Fibroblast of skin of right quadriceps (primary cell): ENCODE results near the gene MAP3K4.
"Not testable (repeated sequence)": the region's sequence is repeated elsewhere in the genome, so short reads cannot be mapped to it uniquely, and the experiment has no call there.

Experiments used
- DNase-seq: peaks from one replicate; pipeline ENCODE4 v3.0.0-alpha.2; 2013

Gene MAP3K4

DNA sequence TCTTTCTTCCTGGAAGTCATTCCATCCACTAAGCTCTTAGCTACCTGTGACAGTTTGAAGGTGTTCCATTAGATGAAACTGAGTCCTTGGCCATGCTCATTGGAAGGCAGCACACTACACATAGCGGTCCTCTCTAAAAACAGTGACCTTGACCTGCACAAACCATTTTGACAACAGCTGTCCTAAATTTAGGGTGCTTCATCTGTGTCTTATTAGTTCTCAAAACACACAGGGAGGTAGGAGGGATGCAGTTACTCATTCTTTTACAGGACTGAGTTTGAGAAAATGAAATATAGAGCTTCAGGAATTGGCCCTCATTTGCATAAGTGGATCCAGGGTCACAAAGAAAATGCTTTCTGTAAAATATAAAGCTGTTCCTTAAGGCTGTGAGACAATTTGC is 20.4 kb upstream of the MAP3K4 start:
- DNase-seq = peak; percentile 31

DNA sequence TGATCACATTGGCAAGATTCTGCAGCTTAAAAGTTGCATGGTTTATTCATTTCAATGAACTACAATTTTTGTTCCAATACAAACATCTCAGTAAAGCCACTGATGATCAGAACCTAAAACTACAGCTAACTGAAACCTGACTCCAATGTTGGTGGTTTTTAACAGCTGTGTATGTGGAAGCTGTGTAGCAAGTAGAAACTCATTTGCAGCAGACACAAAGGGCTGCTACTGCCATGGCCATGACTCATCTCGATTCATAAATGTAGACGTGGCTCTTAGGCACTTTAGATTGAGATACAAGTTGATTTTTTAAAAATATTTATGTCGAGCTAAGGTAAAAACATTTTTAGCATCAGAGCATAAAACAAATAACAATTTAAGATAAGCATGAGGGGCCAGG is 19.5 kb upstream of the MAP3K4 start:
- peak; percentile 95 for DNase-seq

DNA sequence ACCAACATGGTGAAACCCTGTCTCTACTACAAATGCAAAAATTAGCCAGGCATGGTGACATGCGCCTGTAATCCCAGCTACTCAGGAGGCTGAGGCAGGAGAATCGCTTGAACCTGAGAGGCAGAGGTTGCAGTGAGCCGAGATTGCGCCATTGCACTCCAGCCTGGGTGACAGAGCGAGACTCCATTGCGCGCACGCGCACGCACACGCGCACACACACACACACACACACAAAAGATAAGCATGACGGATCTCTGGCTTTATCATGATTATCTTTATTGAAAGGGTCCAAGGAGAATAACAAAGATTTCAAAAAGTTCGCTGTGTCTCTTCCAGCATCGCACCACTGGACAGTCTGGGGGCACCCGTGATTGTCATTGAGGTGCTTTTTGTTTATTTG is 19.0 kb upstream of the MAP3K4 start:
- not testable (repeated sequence) for DNase-seq

DNA sequence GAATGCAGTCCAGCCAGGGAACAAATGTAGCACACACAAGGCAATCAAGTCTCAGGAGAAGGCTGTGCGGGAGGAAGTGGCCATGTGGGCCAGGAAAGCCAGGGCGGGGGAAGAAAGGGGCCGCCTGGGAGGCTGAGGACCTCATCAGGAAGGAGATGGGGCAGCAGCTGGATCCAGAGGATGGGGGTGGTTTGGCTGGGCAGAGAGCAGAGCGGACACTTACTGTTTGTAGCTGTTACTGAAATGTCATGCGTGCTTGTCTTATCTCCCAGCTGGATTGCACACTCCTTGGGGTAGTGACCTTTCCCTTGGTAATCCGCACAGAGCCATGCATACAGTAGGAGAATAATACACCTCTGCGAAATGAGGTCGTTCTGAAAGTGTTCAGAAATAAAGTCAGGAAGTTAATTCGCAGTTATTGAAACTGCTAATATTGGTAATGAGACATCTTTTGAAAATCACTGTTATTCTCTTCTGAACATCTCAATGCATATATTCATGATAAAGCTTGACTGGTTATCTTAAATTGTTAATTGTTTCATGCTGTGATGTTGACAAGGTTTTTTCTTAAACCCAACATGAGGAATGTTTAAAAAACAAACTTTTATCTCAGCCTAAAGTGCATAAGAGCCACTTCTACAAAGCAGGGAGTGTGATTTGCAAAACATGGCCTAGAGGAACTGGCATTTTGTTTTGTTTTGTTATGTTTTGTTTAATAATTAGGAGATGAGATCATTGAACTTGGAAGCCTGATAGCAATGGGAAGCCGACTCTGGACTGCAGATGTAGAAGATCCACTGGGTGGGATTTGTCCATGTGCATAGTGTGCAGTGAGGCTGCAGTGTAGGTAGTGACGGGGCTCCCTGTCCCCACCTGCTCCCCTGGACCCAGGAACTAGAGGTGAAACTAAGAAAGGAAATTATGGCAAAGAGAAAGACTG is 18.0 kb upstream of the MAP3K4 start:
- peak; percentile 58 for DNase-seq

DNA sequence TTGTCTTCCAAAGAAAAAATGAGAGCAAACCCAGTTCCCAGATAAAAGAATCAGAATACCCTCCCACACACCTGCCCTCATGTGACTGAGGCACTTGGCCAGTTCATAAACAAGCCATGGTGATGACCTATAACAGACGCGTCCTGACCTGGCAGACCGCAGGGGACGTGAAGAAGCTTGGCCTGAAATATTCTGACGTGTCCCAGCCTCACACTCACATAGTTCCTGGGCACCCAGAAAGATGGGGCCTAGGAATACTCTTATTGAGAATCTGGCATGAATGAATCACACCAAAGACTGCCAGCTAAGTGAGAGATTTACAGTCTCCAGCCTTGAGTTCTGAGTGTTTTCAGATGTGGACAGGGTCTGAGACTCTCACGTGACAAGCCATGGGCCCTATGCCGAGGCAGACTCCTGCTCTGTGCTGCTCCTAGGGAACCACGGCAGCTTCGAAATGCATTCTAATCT is 17.2 kb upstream of the MAP3K4 start:
- peak; percentile 99 for DNase-seq

DNA sequence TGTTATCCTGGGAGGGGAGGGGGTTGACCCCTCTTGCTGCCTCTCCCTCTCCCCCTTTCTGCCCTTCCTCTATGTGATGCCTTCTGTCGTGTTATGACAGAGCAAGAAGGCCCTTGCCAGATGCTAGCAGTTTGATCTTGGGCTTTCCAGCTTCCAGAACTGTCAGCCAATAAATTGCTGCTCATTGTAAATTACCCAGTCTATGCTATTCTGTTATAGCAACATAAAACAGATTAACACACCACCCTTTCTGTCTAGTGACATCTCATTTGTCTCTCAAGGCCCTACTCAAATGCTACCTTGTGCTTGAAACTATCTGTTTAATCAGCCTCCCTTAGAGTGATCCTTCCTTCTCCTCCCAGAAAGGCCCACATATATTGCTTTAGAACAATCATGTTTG is 16.4 kb upstream of the MAP3K4 start:
- peak; percentile 19 for DNase-seq

DNA sequence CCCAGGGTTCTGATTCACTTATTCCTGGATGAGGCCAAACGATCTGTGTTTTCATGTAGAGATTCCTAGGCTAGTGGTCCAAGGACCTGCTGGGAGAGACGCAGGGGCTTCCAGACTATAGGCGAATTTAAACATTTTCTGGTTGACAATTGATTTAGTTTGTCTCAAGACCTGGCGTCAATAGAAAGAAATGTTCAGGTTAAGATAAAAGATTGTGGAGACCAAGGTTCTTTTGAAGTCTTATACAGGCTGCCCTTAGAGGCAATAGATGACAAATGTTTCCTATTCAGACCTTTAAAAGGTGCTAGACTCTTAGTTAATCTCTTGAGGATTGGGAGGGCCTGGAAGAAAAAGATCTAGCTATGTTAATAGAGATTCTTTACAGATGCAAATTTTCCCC is 15.6 kb upstream of the MAP3K4 start:
- not testable (repeated sequence) for DNase-seq

DNA sequence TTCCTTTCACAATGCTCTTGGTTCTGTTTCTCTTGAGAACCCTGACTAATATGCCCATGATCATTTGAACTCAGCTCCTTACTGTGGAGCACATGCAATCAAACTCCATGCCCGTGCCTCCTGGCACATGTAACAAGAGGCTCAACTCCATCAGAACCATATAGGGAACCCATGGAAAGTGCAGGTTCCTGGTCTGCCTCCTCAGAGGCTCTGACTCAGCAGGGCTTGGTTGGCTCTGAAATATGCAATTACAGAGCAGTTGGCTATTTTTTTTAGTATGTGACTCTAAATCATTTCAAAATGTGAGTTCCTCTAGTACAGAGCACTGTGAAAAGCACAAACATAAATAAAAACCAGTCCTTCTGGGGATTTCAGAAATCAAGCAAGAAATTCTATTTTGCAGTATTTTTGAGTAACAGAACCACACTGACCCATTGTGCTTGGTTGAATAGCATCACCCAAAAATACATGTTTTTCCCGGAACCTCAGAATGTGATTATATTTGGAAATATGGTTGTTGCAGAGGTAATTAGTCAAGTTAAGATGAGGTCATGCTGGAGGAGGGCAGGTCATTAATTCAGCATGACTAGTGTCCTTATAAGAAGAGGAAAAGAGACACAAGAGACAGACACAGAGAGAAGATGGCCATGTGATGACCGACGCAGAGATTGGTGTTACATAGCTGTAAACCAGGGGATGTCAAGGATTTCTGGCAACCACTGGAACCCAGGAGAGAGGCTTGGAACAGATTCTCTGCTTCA is 13.2 kb upstream of the MAP3K4 start:
- peak; percentile 83 for DNase-seq

DNA sequence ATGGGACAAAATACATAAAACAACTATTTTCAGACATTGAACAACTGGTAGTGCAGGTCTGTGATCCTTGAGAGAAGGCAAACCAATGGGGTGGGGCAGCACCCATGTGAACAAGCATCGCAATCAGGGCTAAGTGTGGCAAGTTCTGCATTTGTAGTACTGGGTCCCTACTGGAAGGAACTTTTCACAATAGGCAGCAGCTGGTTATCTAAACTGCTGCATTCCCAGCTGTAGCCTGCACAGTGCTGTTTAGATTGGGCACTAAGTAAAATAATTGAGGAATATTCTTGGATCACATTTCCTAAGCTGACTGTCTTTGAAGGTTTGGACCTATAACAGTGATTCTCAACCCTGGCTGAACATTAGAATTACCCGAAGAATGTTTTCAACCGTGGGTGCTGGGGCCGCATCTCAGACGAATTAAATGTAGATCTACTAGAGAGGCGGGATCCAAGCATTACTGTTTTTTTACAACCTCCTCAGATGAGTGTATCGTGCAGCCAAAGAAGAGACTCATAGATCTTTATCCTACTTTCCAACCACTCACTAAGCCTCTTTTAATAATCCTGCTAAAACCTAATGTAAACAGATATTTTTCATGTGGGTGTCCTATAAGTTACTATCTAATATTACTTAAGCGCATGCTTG is 12.4 kb upstream of the MAP3K4 start:
- peak; percentile 16 for DNase-seq

DNA sequence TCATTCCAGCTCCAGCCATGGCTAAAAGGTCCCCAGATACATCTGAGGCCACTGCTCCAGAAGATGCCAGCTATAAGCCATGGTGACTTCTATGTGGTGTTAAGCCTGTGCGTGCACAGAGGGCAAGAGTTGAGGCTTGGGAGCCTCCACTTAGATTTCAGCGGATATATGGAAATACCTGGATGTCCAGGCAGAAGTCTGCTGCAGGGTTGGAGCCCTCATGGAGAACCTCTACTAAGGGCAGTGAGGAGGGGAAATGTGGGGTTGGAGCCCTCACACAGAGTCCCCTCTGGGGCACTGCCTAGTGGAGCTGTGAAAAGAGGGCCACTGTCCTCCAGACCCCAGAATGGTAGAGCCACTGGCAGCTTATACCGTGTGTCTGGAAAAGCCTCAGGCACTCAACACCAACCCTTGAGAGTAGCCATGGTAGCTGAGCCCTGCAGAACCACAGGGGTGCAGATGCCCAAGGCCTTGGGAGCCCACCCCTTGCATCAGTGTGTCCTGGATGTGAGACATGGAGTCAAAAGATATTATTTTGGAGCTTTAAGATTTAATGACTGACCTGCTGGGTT is 8.1 kb upstream of the MAP3K4 start:
- DNase-seq = not testable (repeated sequence)

DNA sequence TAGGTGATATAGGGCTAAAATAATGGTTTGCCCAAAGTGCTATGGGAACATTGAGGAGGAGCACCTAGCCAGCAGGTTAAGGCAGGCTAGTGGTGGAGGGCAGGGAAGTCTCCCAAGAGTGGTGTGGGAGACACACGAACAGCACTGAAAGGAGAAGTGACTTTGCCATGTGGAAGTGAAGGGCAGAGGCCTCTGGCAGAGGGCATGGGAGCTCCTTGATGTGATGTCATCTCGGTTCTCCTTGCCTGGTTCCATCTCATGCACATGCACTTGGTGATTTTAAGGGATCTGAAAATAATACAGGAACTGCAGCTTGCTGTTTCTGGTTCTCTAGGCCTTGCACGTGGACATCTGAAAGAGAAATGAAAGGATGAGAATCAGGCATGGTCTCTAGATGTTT is 4.7 kb upstream of the MAP3K4 start:
- no peak for DNase-seq

DNA sequence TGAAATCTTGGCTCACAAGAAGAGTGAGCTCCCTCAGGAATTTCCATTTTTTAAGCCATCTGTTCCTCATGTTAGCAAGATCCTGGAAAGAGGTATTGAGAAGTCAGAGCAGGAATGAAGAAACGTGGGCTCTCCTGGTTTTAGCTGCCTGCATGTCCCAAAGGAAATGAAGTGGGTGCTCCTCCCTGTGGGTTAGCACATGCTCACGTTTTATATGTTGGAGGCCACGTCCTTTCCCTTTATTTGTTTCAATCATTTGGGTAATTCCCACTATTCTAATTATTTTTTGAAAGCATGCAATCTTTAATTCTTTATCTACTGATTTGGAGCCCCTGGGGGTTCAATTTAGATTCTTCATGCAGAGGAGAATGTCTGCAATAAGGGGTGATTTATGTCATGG is 4.3 kb upstream of the MAP3K4 start:
- no peak for DNase-seq

DNA sequence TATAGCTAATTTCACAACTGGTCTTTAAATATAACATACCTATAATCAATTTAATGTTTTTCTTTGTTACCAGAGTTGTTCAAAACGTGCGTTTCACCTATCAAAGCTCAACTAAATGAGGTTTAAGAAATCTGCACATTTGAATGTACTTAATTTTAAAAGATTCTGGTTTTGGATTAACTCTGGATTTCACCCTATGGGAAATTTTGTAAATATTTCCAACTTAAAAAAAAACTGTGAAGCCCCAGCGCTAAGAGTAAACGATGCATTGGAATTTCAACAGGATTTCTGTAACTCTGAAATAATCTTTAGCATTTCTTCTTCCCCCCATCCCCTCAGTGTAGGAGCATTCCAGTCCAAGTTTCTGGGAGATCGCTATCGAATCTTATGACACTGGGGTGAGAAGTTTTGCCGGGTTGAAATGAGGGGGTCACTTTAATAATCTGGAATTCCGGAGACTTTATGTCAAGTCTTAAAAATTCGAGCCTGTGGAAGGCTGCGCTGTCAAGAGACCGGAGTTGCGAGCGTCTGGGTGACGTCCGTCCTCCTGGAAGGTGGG is 643 bp upstream of the MAP3K4 start:
- DNase-seq = no peak

DNA sequence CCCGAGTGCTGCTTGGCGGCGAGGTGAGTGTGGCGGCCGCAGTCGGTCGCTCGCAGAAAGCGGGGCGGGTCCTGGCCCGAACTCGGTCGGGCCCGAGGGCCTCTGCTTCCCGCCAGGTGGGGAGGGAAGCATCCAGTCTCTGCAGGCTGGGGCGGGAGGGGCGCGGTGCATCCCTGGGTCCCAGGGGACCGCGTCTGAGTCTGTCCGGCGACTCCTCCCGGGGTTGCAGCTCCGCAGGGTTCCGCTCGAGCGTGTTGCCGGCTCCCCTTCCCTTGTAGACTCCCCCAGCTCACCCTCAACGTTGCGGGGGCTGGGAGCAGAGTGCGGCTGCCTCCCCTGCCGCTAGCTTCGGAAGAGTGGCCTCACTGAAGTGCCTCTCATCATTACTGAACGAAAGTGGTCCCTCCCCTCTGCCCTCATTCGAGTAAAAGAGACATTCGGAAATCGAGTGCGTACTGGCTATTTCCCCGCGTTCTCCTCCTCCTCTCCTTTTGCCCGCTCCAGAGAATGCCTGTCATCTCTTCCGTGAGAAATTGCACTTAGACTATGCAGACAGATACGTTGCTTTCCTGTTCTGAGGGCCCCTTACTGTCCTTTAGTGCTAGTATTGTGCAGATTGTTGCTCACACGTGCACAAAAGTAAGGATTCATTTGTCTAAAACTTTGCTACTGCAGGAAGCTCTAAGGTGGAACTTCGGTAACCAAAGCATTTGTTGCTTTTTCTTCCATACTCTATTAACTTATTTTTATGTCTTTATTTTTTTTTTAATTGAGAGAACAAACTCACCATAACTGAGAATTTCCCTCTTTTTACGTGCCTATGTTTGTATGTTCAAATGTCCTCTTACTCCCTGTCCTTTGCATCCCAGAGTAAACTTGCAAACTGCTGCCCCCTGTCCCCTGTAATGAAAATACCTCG is 751 bp downstream of the MAP3K4 start:
- peak; percentile 72 for DNase-seq

DNA sequence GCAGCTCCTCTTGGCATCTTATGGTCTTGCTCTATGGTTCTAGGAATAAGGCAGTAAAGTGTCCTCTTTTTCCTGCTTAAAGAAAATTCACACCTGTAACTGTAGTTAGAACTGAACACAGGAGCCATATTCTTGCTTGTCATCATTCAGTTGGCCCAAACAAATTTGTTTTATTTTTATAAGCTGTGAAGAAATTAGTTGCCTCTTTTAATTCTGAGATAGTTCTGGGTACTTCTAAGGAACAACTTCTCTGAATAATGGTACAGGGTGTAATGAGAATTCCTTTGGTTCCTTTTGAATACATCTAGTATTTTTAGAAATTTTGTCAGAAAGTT is 1.4 kb downstream of the MAP3K4 start:
- DNase-seq = no peak

DNA sequence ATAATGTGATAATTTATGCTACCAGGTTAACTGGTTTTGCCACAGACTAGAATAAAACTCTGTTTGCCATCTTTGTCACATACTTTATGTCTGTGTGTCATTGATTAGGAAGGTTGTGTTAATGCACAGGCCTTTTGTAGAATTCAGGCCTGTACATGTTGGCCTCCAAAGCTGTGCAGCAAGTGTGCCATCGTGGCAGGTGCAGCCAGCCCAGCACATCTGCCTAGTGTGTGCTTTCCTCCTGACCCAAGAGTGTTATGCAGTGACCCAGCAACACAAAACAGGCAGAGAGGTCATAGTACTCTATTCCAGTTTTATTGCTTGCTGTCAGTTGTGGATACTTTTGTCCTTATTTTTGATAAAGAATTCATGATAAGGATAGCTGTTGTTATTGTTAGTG is 3.7 kb downstream of the MAP3K4 start:
- no peak for DNase-seq

DNA sequence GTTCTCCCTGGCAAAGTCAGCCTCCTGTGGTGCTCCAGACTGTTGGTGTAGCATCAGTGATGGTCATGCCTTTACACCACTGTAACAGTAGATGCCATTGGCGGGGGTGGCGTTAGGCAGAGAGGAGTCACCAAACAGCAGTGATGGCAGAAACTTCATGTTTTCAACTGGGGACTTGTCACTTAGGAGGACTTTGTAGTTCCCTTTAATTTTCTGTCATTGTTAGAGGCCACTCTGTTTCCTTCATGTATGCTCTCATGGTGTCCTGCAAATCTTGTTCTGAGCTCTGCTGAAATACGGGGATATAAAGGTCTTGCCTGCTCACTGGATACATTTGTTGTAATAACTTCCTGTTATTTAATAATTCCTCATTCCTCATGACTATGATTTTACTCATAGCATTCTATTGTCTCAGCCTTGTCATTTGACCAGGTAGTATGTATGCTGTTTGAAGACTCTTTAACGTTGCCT is 4.6 kb downstream of the MAP3K4 start:
- DNase-seq = no peak

DNA sequence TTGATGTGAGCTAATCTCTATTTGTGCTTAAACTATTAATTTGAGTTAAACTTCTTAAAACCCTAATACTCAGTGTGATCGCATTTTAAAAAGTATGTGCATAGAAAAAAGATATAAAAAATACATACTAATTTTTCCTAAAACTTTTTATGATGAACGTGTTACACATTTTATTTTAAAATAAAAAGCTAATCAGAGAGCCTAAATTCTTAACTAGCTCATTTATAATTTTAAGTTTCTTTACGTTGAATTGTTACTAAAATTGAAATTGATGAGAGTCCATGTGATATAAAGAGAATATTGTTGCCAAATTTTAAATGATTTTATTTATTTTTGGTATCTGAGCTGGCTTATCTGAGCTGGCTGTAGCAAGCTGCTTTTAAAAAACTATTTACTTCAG is 6.6 kb downstream of the MAP3K4 start:
- no peak for DNase-seq

DNA sequence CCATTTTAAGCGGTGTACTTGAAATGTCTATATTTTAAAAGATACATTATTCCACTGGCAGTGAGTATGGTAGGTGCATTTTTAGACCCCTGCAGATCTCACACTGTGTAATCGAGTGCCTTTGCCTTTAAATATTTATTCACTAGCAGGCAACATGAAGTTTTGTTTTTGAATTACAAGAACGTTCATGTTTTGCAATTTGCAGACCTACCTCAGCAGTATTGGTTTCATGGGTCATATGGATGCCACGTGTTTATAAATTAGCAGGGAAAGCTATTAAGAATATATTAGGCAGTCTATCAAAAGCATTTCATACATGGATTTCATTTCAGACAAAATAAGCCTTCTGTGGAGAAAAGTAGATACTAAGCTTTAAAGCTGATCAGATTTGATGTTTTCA is 7.2 kb downstream of the MAP3K4 start:
- DNase-seq = no peak

DNA sequence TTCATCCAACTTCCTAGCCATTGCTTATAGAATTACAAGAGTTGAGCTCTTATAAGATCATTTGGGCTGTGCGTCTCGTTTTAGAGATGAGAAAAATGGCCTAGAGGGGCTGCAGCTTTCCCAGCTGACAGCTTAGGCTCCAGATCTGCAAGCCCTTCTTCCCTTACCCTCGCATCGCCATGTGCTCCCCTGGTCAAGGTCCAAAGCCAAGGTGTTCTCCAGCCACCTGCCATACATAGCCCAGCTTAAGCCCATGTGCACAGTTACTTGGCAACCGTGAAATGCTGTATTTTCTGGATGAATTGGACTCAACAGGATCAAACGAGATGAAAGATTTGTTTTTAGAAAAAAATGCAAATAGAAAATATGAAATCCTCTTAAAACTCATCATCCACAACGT is 7.9 kb downstream of the MAP3K4 start:
- no peak for DNase-seq

DNA sequence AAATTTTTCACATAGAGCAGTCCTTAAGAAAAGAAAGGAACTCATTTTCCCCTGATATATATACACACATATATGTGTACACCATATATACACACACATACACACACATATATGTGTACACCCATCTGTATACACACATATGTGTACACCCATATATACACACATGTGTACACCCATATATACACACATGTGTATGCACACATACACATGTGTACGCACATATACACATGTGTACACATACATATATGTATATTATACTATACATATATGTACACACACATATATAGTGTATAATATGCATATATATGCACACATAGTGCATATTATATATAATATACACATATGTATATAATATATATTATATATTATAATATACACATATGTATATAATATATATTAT is 9.1 kb downstream of the MAP3K4 start:
- no peak for DNase-seq

DNA sequence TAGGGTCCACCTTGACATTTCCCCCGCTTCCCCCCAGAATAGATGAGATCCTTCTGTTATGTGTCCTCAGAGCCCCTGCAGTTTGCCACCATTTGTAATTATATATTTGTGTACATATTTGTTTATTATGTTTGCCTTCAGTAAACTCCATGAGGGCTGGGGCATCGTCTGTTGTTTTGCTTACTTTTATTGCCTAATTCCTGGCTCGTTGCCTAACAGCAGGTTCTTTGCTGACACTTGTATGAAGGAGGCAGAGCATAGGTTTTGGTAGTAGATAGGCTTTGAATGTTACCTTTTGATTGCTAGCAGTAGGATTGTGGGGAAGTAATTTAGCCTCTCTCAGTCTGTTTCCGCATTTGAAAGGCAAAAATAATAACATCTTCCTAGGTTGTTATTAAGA is 9.9 kb downstream of the MAP3K4 start:
- DNase-seq = no peak
